Activated naive CD4-positive, alpha-beta T cell treated with anti-CD3 and anti-CD28 coated beads for 36 hours (primary cell): ENCODE measurements around the gene ARID3A. TPM values are rescaled to one million over a fixed set of nuclear protein-coding genes. Genes with fewer than 3 reads are reported as not detected.

Experiments
- CTCF ChIA-PET: fragments of 350-600 bp; sonication (Branson Sonifier 250); formaldehyde crosslinking; loops from one replicate; lab custom pipeline; 2021; ENCODE audit warnings: antibody characterized with exemption; lab: Charles Lee
- DNase-seq: peaks from one replicate; pipeline ENCODE4 v3.0.0-alpha.2; 2020
- H3K27ac Mint-ChIP-seq: one replicate; pipeline ENCODE4 v1.8.0; 2021; ENCODE audit warnings: mild to moderate bottlenecking, mixed read lengths
- H3K27me3 Mint-ChIP-seq: one replicate; pipeline ENCODE4 v1.8.0; 2021; ENCODE audit warnings: low read depth, mixed read lengths
- H3K36me3 Mint-ChIP-seq: one replicate; pipeline ENCODE4 v1.8.0; 2021; ENCODE audit warnings: low read depth, mixed read lengths
- H3K4me1 Mint-ChIP-seq: one replicate; pipeline ENCODE4 v1.8.0; 2021; ENCODE audit warnings: low read depth, mixed read lengths
- H3K4me3 Mint-ChIP-seq: one replicate; pipeline ENCODE4 v1.8.0; 2021; ENCODE audit warnings: mild to moderate bottlenecking, moderate library complexity, mixed read lengths
- H3K9me3 Mint-ChIP-seq: one replicate; pipeline ENCODE4 v1.8.0; 2021; ENCODE audit warnings: mixed read lengths
- intact Hi-C: fragments of 100-400 bp; cut with micrococcal nuclease; formaldehyde crosslinking; loops from one replicate; pipeline ENCODE4 v1.15.1; 2023
- total RNA-seq, 2 experiments: library from RNA; stranded (reverse); gene quantifications; one replicate each; pipeline ENCODE4 v1.2.3, GENCODE V29; 2021

Gene ARID3A
- total RNA-seq, 2 experiments from 2014 or later: 23.1 to 28.4 TPM

DNA sequence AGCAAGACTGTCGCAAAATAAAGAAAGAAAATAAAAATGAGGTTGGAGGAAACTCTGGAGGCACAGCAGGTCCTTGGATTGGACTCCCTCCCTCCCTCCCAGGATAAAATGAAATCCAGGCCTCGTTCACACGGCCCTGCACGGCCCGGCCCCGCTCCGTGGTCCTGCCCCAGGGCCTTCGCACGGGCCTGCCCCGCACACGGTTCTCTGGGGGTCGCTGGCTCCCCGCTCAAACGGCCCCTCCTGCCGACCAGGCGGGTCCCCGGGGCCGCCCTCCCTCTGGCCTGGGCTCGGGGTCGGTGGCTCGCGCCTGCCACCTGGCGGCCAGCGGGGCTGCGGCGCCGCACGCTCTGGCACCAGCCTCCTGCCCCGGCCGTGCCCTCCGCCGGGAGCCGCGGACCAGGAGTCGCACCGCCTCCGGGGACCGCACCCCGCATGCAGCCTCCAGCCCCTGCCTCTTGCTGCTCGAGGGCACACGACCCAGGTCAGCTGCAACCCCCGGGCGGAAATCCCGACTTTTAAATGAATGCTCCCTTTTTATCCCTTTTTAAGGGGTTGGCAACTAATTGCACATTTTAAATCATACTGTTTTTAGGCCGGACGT lies 56.8 kb downstream of the ARID3A start:
- Mint-ChIP-seq H3K27ac (no peak overlapping the region), H3K27me3 (no peaks in the 10 kb centered on the region), H3K9me3 (no peaks in the 10 kb centered on the region), H3K4me3 (peak overlapping the region; percentile 24), H3K4me1 (peaks cover 21% of the 10 kb centered on the region), H3K36me3 (peaks cover 6% of the 10 kb centered on the region)
- intact Hi-C loops: loop anchor here (1.0 to 5.0 kb wide), 3 partner anchors 61 to 212 kb away; no protein-coding TSS in a partner anchor
- CTCF ChIA-PET: interaction anchor here (2.6 to 5.4 kb wide), 2 partner anchors 61 to 119 kb away, joined by 20 to 102 read pairs; no protein-coding TSS in a partner anchor
- peak; percentile 71 for DNase-seq

GRCh38 chr19:984165-984967 lies 58.5 kb downstream of the ARID3A start, which contains the start of gene WDR18:
Gene WDR18 (plus strand): TSS chr19:984345. CDS start chr19:984354, 9 bp downstream.
- intact Hi-C loops: loop anchor here (1.0 to 5.0 kb wide), 3 partner anchors 59 to 208 kb away; no protein-coding TSS in a partner anchor
- Mint-ChIP-seq H3K36me3 (peaks cover 8% of the 10 kb centered on the region), H3K27ac (peak within 1 kb of the TSS; percentile 91), H3K9me3 (no peaks in the 10 kb centered on the region), H3K4me3 (peak within 1 kb of the TSS; percentile 92), H3K27me3 (no peaks in the 10 kb centered on the region), H3K4me1 (peaks cover 21% of the 10 kb centered on the region)
- peak; percentile 94 for DNase-seq
- CTCF ChIA-PET: interaction anchor here (0.5 to 5.4 kb wide), 12 partner anchors 13 to 214 kb away, joined by 3 to 102 read pairs (median 4); partner anchors contain the start of genes MED16 and RNU6-9

DNA sequence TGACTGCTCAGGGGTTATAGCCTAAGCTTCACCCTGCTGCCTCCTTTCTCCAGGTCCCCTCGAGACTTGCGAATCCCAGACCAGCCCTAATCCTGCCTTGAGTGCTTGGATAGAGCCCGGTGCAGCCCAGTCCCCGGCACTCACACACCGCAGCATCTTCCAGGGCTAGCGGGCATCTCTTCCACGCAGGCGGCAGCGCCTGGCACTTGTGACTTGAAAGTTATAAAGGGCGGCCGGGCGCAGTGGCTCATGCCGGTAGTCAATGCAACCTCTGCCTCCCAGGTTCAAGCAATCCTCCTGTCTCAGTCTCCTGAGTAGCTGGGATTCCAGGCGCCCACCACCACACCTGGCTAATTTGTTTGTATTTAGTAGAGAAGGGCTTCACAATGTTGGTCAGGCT lies 60.2 kb downstream of the ARID3A start:
- no peak for DNase-seq
- H3K9me3 Mint-ChIP-seq: no peaks in the 10 kb centered on the region
- H3K36me3 Mint-ChIP-seq: peaks cover 11% of the 10 kb centered on the region
- H3K27ac Mint-ChIP-seq: no peak overlapping the region
- CTCF ChIA-PET: interaction anchor here (0.9 to 5.4 kb wide), 2 partner anchors 65 to 115 kb away, joined by 3 to 102 read pairs; no protein-coding TSS in a partner anchor
- intact Hi-C loops: no loop called here
- peaks cover 21% of the 10 kb centered on the region for H3K4me1 Mint-ChIP-seq
- peak overlapping the region; percentile 92 for H3K4me3 Mint-ChIP-seq
- H3K27me3 Mint-ChIP-seq: no peaks in the 10 kb centered on the region

DNA sequence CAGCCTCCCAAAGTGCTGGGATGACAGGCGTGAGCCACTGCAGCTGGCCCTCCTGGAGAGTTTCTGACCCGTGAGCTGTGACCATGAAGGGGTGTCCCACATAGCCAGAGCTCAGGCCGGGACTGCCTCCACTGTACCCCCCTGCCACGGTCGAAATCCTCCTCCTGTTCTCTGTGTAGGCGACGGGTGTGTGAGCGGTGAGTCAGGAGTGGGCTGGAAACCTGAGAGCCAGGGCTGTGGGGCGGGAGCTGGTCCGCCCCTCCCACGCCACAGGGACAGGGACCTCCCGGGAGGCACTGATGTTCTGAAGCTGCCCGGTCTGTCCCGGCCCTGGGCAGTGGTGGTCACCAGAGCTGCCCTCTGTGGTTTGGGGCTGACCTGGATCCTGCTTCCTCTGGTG lies 62.2 kb downstream of the ARID3A start:
- intact Hi-C loops: no loop called here
- H3K9me3 Mint-ChIP-seq: no peaks in the 10 kb centered on the region
- no peak overlapping the region for H3K27ac Mint-ChIP-seq
- H3K4me1 Mint-ChIP-seq: peaks cover 21% of the 10 kb centered on the region
- H3K4me3 Mint-ChIP-seq: no peak overlapping the region
- DNase-seq: no peak
- CTCF ChIA-PET: no interaction called here
- no peaks in the 10 kb centered on the region for H3K27me3 Mint-ChIP-seq
- H3K36me3 Mint-ChIP-seq: peaks cover 15% of the 10 kb centered on the region

DNA sequence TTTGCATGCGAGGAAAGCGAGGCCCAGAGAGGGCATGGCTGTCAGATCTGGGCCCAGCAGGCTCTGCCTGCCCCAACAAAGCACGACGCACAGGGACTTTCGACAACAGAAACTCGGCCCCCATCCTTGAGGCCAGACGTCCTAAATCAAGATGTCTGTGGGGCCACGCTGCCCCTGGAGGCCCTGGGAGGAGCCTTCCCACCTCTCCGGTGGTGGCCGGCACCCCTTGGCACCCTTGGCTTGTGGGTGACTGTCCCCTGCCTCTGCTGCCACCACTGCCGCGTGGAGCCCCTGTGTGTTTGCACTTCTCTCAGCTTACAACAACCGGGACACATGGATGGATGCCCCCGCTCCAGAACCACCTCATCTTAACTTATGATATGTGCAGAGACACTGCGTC lies 62.7 kb downstream of the ARID3A start:
- Mint-ChIP-seq H3K4me1 (peaks cover 19% of the 10 kb centered on the region), H3K36me3 (peaks cover 18% of the 10 kb centered on the region), H3K27me3 (no peaks in the 10 kb centered on the region), H3K4me3 (no peak overlapping the region), H3K9me3 (no peaks in the 10 kb centered on the region), H3K27ac (no peak overlapping the region)
- intact Hi-C loops: no loop called here
- DNase-seq: no peak
- CTCF ChIA-PET: no interaction called here

GRCh38 chr19:989381-990081 lies 63.7 kb downstream of the ARID3A start:
- intact Hi-C loops: no loop called here
- no peak overlapping the region for H3K27ac Mint-ChIP-seq
- H3K36me3 Mint-ChIP-seq: peaks cover 15% of the 10 kb centered on the region
- no peak overlapping the region for H3K4me3 Mint-ChIP-seq
- no peak for DNase-seq
- no peaks in the 10 kb centered on the region for H3K9me3 Mint-ChIP-seq
- H3K27me3 Mint-ChIP-seq: no peaks in the 10 kb centered on the region
- H3K4me1 Mint-ChIP-seq: peaks cover 13% of the 10 kb centered on the region
- CTCF ChIA-PET: no interaction called here

DNA sequence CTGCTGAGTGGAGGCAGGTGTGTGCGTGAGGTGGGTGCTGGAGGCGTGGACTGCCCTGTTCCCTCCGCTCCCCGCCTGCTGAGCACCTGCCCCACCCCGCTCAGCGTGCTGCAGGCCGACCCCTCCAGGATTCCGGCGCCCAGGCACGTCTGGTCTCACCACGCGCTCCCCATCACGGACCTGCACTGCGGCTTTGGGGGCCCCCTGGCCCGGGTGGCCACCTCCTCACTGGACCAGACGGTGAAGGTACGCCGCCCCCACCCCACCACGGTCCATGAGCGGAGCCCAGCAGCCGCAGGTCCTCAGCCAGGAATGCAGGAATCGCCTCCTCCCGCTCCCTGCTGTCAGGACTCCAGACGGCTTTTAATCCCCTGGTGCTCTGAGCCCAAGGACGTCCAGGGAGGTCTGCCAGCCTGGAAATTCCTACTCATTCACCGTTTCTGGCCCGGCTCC lies 64.3 kb downstream of the ARID3A start:
- no peak overlapping the region for H3K27ac Mint-ChIP-seq
- H3K9me3 Mint-ChIP-seq: no peaks in the 10 kb centered on the region
- no peaks in the 10 kb centered on the region for H3K27me3 Mint-ChIP-seq
- DNase-seq: no peak
- peaks cover 8% of the 10 kb centered on the region for H3K4me1 Mint-ChIP-seq
- H3K4me3 Mint-ChIP-seq: no peak overlapping the region
- intact Hi-C loops: no loop called here
- peaks cover 15% of the 10 kb centered on the region for H3K36me3 Mint-ChIP-seq
- CTCF ChIA-PET: no interaction called here

DNA sequence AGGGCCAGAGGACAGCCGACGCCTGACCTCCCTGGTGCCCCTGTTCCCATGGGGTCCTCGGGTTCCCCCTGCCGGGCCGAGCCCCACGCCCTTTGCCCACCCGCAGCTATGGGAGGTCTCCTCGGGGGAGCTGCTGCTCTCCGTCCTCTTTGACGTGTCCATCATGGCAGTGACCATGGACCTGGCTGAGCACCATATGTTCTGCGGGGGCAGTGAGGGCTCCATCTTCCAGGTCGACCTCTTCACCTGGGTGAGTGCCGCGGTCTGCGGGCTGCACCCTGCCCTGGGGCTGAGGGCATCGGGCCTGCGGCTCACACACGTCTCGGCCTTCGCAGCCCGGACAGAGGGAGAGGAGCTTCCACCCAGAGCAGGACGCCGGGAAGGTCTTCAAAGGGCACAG lies 64.9 kb downstream of the ARID3A start:
- H3K27ac Mint-ChIP-seq: no peak overlapping the region
- intact Hi-C loops: no loop called here
- no peaks in the 10 kb centered on the region for H3K27me3 Mint-ChIP-seq
- peaks cover 3% of the 10 kb centered on the region for H3K4me1 Mint-ChIP-seq
- CTCF ChIA-PET: no interaction called here
- no peaks in the 10 kb centered on the region for H3K9me3 Mint-ChIP-seq
- peaks cover 15% of the 10 kb centered on the region for H3K36me3 Mint-ChIP-seq
- H3K4me3 Mint-ChIP-seq: no peak overlapping the region
- no peak for DNase-seq

DNA sequence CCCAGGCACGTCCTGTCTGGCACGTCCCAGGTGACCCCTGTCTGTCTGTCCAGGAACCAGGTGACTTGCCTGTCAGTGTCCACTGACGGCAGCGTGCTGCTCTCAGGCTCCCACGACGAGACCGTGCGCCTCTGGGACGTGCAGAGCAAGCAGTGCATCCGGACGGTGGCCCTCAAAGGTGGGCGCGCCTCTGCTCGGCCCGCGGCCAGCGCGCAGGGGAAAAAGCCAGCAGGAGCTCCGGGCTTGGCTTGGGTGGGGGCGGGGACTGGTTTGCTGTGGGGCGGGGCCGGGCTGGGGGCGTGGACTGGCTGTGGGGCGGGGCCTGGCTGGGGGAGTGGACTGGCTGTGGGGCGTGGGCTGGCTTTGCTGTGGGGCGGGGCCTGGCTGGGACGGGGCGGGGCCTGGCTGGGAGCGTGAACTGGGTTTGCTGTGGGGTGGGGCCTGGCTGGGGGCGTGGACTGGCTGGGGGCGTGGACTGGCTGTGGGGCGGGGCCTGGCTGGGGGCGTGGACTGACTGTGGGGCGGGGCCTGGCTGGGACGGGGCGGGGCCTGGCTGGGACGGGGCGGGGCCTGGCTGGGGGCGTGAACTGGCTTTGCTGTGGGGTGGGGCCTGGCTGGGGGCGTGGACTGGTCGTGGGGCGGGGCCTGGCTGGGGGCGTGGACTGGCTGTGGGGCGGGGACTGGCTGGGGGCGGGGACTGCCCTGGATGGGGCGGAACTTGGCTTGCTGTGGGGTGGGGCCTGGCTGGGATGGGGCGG lies 65.5 kb downstream of the ARID3A start:
- intact Hi-C loops: no loop called here
- Mint-ChIP-seq H3K27ac (no peak overlapping the region), H3K27me3 (no peaks in the 10 kb centered on the region), H3K9me3 (no peaks in the 10 kb centered on the region), H3K4me3 (no peak overlapping the region), H3K4me1 (peaks cover 8% of the 10 kb centered on the region), H3K36me3 (peaks cover 15% of the 10 kb centered on the region)
- peak; percentile 71 for DNase-seq
- CTCF ChIA-PET: no interaction called here

DNA sequence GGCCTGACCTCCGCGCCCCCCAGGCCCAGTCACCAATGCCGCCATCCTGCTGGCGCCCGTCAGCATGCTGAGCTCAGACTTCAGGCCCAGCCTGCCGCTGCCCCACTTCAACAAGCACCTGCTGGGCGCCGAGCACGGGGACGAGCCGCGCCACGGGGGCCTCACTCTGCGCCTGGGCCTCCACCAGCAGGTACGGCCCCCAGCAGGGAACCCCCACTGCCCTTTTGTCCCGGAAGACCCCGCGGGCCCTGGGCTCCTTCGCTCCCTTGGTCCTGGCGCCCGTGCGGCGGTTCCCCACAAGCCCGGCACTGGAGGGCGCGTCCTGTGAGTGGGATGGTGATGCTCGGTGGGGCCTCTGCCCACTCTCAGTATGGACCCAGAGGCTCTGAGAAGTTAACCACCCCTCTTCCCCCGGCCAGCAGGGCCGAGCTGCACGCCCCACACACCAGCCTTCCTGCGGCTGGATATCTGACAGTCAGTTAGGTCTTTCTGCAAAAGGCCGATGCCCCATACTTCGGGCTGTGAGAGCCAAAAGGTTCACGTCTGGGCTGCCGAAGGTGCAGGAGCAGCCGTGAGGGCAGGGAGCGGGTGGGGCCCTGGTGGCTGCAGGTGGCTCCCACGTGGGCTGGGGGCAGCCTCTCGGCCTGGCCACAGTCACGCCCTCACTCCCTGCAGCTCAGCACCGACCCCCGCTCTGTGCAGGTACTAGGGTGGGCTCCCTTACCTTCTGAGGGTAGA lies 66.3 kb downstream of the ARID3A start:
- peaks cover 12% of the 10 kb centered on the region for H3K36me3 Mint-ChIP-seq
- no peaks in the 10 kb centered on the region for H3K9me3 Mint-ChIP-seq
- no peak overlapping the region for H3K27ac Mint-ChIP-seq
- CTCF ChIA-PET: no interaction called here
- H3K27me3 Mint-ChIP-seq: no peaks in the 10 kb centered on the region
- intact Hi-C loops: no loop called here
- H3K4me1 Mint-ChIP-seq: peaks cover 10% of the 10 kb centered on the region
- DNase-seq: no peak
- no peak overlapping the region for H3K4me3 Mint-ChIP-seq

DNA sequence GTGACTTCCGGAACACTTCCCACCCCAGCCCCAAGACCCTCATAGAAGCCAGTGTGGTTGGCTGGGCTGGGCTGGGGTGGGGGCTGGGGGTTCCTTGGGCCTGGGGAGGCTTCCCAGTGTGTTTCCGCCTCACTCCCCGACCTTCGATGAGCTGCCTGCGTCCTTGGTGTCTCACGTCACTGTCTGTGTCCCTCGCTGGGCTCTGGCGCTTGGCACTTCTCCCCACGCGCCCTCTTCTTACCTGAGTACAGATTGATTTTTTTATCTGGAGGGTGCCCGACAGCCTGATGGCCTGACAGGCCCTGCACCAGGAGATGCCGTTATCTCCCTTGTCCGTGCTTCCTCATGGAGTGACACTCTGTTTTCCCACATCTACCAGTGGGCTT lies 66.8 kb downstream of the ARID3A start:
- Mint-ChIP-seq H3K27ac (no peak overlapping the region), H3K9me3 (no peaks in the 10 kb centered on the region), H3K4me1 (peaks cover 10% of the 10 kb centered on the region), H3K27me3 (peaks cover 1% of the 10 kb centered on the region), H3K4me3 (no peak overlapping the region), H3K36me3 (peaks cover 12% of the 10 kb centered on the region)
- CTCF ChIA-PET: no interaction called here
- no peak for DNase-seq
- intact Hi-C loops: no loop called here
